LHCN-M2 (cell line): ENCODE data around the gene EPHB6. TPM values are rescaled to one million over a fixed set of nuclear protein-coding genes. Genes with fewer than 3 reads are reported as not detected.

Experiments used
- DNase-seq: peaks from one replicate; pipeline ENCODE4 v3.0.0-alpha.2; 2012; ENCODE audit warnings: low read depth
- total RNA-seq: library from RNA; depleted of rRNA; stranded (reverse); fragments of >200 nt; gene quantifications from 2 replicates; pipeline ENCODE4 v1.2.3, GENCODE V29; 2014

EPHB6 gene
- total RNA-seq, 1 experiment from 2014 or later = 0.69 TPM

- no peak for DNase-seq
Measured at GRCh38 chr7:142896151-142896550, 41.3 kb downstream of the EPHB6 start.

GRCh38 chr7:142896741-142897379 lies 42.0 kb downstream of the EPHB6 start:
- no peak for DNase-seq

- DNase-seq = no peak
Measured at GRCh38 chr7:142897691-142898090, 42.8 kb downstream of the EPHB6 start.

- DNase-seq = no peak
Measured at GRCh38 chr7:142898377-142899170, 43.7 kb downstream of the EPHB6 start.

- DNase-seq = no peak
Measured at GRCh38 chr7:142899661-142900060, 44.8 kb downstream of the EPHB6 start.

- DNase-seq = no peak
Measured at GRCh38 chr7:142901426-142902259, 46.8 kb downstream of the EPHB6 start.

- DNase-seq = no peak
Measured at GRCh38 chr7:142904128-142904527, 49.3 kb downstream of the EPHB6 start.

GRCh38 chr7:142905759-142906158 lies 50.9 kb downstream of the EPHB6 start:
- DNase-seq = no peak

GRCh38 chr7:142906643-142907042 lies 51.8 kb downstream of the EPHB6 start:
- no peak for DNase-seq

GRCh38 chr7:142908290-142908689 lies 53.4 kb downstream of the EPHB6 start:
- no peak for DNase-seq

GRCh38 chr7:142908921-142909890 lies 54.3 kb downstream of the EPHB6 start:
- DNase-seq = peak; percentile 21

- no peak for DNase-seq
Measured at GRCh38 chr7:142910031-142910433, 55.2 kb downstream of the EPHB6 start.

- DNase-seq = no peak
Measured at GRCh38 chr7:142910481-142910880, 55.6 kb downstream of the EPHB6 start.

- DNase-seq = no peak
Measured at GRCh38 chr7:142913051-142913450, 58.2 kb downstream of the EPHB6 start.

GRCh38 chr7:142913566-142913965 lies 58.7 kb downstream of the EPHB6 start:
- no peak for DNase-seq

GRCh38 chr7:142914121-142914520 lies 59.2 kb downstream of the EPHB6 start:
- no peak for DNase-seq

- DNase-seq = no peak
Measured at GRCh38 chr7:142915315-142915714, 60.4 kb downstream of the EPHB6 start.

- DNase-seq = no peak
Measured at GRCh38 chr7:142916508-142916907, 61.6 kb downstream of the EPHB6 start.

GRCh38 chr7:142917447-142917846 lies 62.6 kb downstream of the EPHB6 start:
- DNase-seq = no peak

GRCh38 chr7:142918901-142919300 lies 64.0 kb downstream of the EPHB6 start:
- no peak for DNase-seq

GRCh38 chr7:142919656-142920055 lies 64.8 kb downstream of the EPHB6 start:
- no peak for DNase-seq
